H1 (cell line): ENCODE data around the gene SSH2. TPM values are rescaled to one million over a fixed set of nuclear protein-coding genes. Genes with fewer than 3 reads are reported as not detected.

Experiments
- ASH2L ChIP-seq: fragments of 200-600, 300-600 bp; sonication (generic); IDR thresholded peaks from one replicate; pipeline ENCODE4 v1.7.1; 2017; ENCODE audit warnings: low read length
- BCL11A ChIP-seq, 2 experiments: IDR thresholded peaks; one replicate each; pipeline ENCODE4 v1.6.1; 2011; ENCODE audit warnings: low read depth in 2 of 2, low read length in 2 of 2, mild to moderate bottlenecking in 2 of 2
- KDM1A ChIP-seq: fragments of 200-600, 300-600 bp; sonication (generic); IDR thresholded peaks from 2 replicates; pipeline ENCODE4 v1.7.1; 2016; ENCODE audit warnings: mild to moderate bottlenecking, low read length, borderline replicate concordance
- POLR2AphosphoS5 ChIP-seq: IDR thresholded peaks from 2 replicates; pipeline ENCODE4 v1.6.1; 2011; ENCODE audit warnings: low read depth, low read length
- TCF12 ChIP-seq: IDR thresholded peaks from 2 replicates; pipeline ENCODE4 v1.6.1; 2011; ENCODE audit warnings: low read depth, mild to moderate bottlenecking, low read length
- polyA plus RNA-seq, 7 experiments: library from polyadenylated mRNA; depleted of rRNA in 3 of 7; stranded (reverse) in 5 of 7; unstranded in 2 of 7; fragments of >200 nt in 5 of 7; fragments of 200-250 nt in 2 of 7; gene quantifications; 1 replicate in 5 of 7; 2 replicates in 1 of 7; 4 replicates in 1 of 7; pipeline versions ENCODE4 v1.2.1 to v1.2.3, GENCODE V29; 2011 to 2013; ENCODE audit warnings: missing spikeins in 2 of 7, mixed read lengths in 2 of 7
- total RNA-seq: library from RNA; stranded (reverse); fragmentation: NEBNext Ultra II Directional; extraction: Animal tissue kit (Norgen Biotek cat#: 25700); gene quantifications from 2 replicates; pipeline ENCODE4 v1.2.1, GENCODE V29; 2021

The SSH2 gene
- total and polyA plus RNA-seq, 2 of the 8 experiments (the other 6 are each of a cell fraction or from before 2014, with no cell fraction given) = 5.2 to 15.9 TPM

GRCh38 chr17:29753845-29754439, 176.1 kb downstream of the SSH2 start (continued):
- no peak for TF ChIP-seq POLR2AphosphoS5
- TF ChIP-seq KDM1A = no peak
- TF ChIP-seq BCL11A (IDR thresholded peaks at IDR 0.05; ENCODE audit: low read depth in 2 of 2, low read length in 2 of 2) = no peak
- no peak for TF ChIP-seq ASH2L
- TF ChIP-seq TCF12 = no peak
